HL-60/S4 (cell line): Measurements from ENCODE around the gene TSPAN3.

Experiments
- in situ Hi-C: fragments of 300-500 bp; cut with MboI; formaldehyde crosslinking; loops from 2 replicates; pipeline ENCODE4 v1.14.3; 2022; ENCODE audit warnings: low sequenced_read_pairs

Gene TSPAN3

GRCh38 chr15:77070495-77071304, at the start of gene TSPAN3:
TSPAN3 (minus strand) TSS chr15:77071109; CDS start chr15:77070954, 155 bp downstream.
- in situ Hi-C loops, result no loop called here

GRCh38 chr15:77120576-77120975, 49.7 kb upstream of the TSPAN3 start:
- in situ Hi-C loops, result no loop called here

GRCh38 chr15:77119446-77119845, 48.5 kb upstream of the TSPAN3 start:
- in situ Hi-C loops, result loop anchor here (10.0 kb wide), 1 partner anchor 375 kb away; no protein-coding TSS in a partner anchor

GRCh38 chr15:77118882-77119321, 48.0 kb upstream of the TSPAN3 start:
- in situ Hi-C loops, result loop anchor here (10.0 kb wide), 1 partner anchor 376 kb away; no protein-coding TSS in a partner anchor

- in situ Hi-C loops, result loop anchor here (10.0 kb wide), 1 partner anchor 380 kb away; no protein-coding TSS in a partner anchor
Observed at GRCh38 chr15:77115179-77115578, 44.3 kb upstream of the TSPAN3 start.

- in situ Hi-C loops, result loop anchor here (10.0 kb wide), 1 partner anchor 382 kb away; no protein-coding TSS in a partner anchor
Observed at GRCh38 chr15:77112838-77113504, 42.1 kb upstream of the TSPAN3 start.

GRCh38 chr15:77111789-77112188, 40.9 kb upstream of the TSPAN3 start:
- in situ Hi-C loops, result loop anchor here (10.0 kb wide), 1 partner anchor 383 kb away; no protein-coding TSS in a partner anchor

GRCh38 chr15:77107531-77108355, 36.8 kb upstream of the TSPAN3 start:
- in situ Hi-C loops, result no loop called here

GRCh38 chr15:77107068-77107467, 36.2 kb upstream of the TSPAN3 start:
- in situ Hi-C loops, result no loop called here

- in situ Hi-C loops, result no loop called here
Observed at GRCh38 chr15:77104155-77104554, 33.2 kb upstream of the TSPAN3 start.

- in situ Hi-C loops, result no loop called here
Observed at GRCh38 chr15:77099741-77100463, 29.0 kb upstream of the TSPAN3 start.

GRCh38 chr15:77098572-77098971, 27.7 kb upstream of the TSPAN3 start:
- in situ Hi-C loops, result no loop called here

- in situ Hi-C loops, result no loop called here
Observed at GRCh38 chr15:77097921-77098320, 27.0 kb upstream of the TSPAN3 start.

GRCh38 chr15:77097248-77097721, 26.4 kb upstream of the TSPAN3 start:
- in situ Hi-C loops, result no loop called here

- in situ Hi-C loops, result no loop called here
Observed at GRCh38 chr15:77096541-77096940, 25.6 kb upstream of the TSPAN3 start.

GRCh38 chr15:77096138-77096537, 25.2 kb upstream of the TSPAN3 start:
- in situ Hi-C loops, result no loop called here

- in situ Hi-C loops, result no loop called here
Observed at GRCh38 chr15:77094397-77095030, 23.6 kb upstream of the TSPAN3 start.

- in situ Hi-C loops, result no loop called here
Observed at GRCh38 chr15:77093436-77093835, 22.5 kb upstream of the TSPAN3 start.

- in situ Hi-C loops, result no loop called here
Observed at GRCh38 chr15:77091097-77091496, 20.2 kb upstream of the TSPAN3 start.

- in situ Hi-C loops, result no loop called here
Observed at GRCh38 chr15:77087213-77087612, 16.3 kb upstream of the TSPAN3 start.
